Measurements from ENCODE around the gene ALDH3A1. TPM values are rescaled to one million over a fixed set of nuclear protein-coding genes. Genes with fewer than 3 reads are reported as not detected.

Gene ALDH3A1
- total RNA-seq, 1 donor from 2014 or later = not detected

- Mint-ChIP-seq H3K4me1 (ENCODE audit: low read depth) (no peaks in the 10 kb centered on the region), H3K4me3 (peak overlapping the region; percentile 39), H3K27me3 (ENCODE audit: insufficient read depth) (peaks cover 11% of the 10 kb centered on the region), H3K36me3 (ENCODE audit: low read depth) (no peaks in the 10 kb centered on the region), H3K27ac (no peak overlapping the region), H3K9me3 (no peaks in the 10 kb centered on the region)
- intact Hi-C loops (cut with micrococcal nuclease) = no loop called here
- no peak for DNase-seq (ENCODE audit: low spot score)
Observed at GRCh38 chr17:19743101-19744100, 4.7 kb downstream of the ALDH3A1 start.

GRCh38 chr17:19742495-19742894 is 5.6 kb downstream of the ALDH3A1 start:
- DNase-seq (ENCODE audit: low spot score) = no peak
- intact Hi-C loops (cut with micrococcal nuclease) = no loop called here
- Mint-ChIP-seq H3K27ac (no peak overlapping the region), H3K36me3 (ENCODE audit: low read depth) (no peaks in the 10 kb centered on the region), H3K9me3 (no peaks in the 10 kb centered on the region), H3K27me3 (ENCODE audit: insufficient read depth) (peaks cover 11% of the 10 kb centered on the region), H3K4me1 (ENCODE audit: low read depth) (no peaks in the 10 kb centered on the region), H3K4me3 (no peak overlapping the region)

DNA sequence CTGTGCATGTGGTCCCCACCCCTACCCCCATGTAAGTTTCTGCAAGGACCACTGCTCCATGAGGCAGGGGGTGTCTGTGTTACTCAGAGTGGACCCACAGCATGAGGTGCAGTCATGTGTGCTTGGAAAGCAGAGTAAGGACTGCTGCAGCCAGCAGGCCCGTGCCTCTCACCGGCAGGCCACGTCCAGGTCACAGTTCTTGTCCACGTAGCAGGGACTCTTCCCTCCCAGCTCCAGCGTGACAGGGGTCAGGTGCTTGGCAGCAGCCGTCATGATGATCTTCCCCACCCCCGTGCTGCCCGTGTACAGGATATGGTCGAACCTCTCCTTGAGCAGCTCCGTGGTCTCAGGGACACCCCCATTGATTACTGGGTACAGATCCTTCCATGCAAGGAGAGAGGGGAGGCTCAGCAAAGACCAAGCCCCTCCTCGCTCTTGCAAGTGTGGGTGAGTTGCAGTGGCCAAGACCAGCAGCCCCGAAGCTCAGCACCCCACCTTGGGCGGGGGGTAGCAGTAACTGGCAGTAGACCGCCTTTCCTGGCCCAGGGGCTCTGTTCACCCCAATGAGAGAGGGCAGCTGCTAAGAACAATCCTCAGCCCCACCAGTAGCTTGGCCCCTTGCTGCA is 6.2 kb downstream of the ALDH3A1 start:
- Mint-ChIP-seq H3K36me3 (ENCODE audit: low read depth) (no peaks in the 10 kb centered on the region), H3K4me3 (no peak overlapping the region), H3K9me3 (no peaks in the 10 kb centered on the region), H3K27me3 (ENCODE audit: insufficient read depth) (peaks cover 11% of the 10 kb centered on the region), H3K27ac (no peak overlapping the region), H3K4me1 (ENCODE audit: low read depth) (no peaks in the 10 kb centered on the region)
- intact Hi-C loops (cut with micrococcal nuclease) = no loop called here
- DNase-seq (ENCODE audit: low spot score) = no peak

- no peaks in the 10 kb centered on the region for H3K36me3 Mint-ChIP-seq (ENCODE audit: low read depth)
Observed at GRCh38 chr17:19740933-19741332, 7.2 kb downstream of the ALDH3A1 start.

DNA sequence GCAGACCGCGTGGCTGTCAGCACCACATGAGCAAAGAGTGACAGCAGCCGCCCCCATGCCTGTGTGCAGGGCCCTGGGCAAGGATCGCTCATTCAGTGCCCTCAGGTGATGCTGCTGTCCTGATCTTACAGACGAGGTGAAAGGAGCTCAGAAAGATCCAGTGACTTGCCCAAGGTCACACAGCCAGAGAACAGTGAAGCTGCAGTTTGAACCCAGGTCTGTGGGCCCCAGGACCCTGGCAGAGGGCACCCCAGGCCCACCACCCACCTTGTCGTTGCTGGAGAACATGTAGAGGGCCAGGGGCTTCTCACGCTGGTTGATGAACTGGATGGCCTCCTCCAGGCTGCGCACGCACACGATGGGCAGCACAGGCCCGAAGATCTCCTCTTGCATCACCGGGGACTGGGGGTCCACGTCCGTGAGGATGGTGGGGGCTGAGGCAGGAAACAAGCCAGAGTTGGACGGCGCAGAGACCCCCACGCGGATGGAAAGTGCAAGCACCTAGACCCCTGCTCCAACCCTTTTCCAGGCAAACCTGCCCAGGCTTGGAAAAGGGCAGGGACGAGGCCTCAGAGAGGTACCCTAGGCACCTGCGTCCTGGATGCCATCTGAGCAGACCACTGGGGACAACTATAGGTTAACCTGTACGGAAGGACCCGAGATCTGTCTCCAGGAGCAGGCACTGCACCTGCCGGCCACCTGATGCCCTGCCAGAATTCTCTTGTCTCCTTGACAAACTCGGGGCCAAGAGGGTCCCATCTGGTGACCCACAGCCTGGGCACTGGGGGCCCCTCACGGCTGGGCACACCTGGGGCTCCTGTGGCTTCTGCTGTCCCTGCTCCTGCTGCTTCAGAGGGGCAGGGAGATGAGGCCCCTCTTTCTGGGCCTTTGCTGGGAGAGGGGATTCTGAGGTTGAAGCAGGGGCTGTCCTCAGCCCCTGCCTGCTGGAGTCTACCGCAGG is 8.6 kb downstream of the ALDH3A1 start:
- no peaks in the 10 kb centered on the region for H3K4me1 Mint-ChIP-seq (ENCODE audit: low read depth)
- intact Hi-C loops (cut with micrococcal nuclease) = no loop called here

More at GRCh38 chr17:19740933-19741332, 7.2 kb downstream of the ALDH3A1 start:
- peaks cover 6% of the 10 kb centered on the region for H3K27me3 Mint-ChIP-seq (ENCODE audit: insufficient read depth)
- intact Hi-C loops (cut with micrococcal nuclease) = no loop called here
- no peaks in the 10 kb centered on the region for H3K9me3 Mint-ChIP-seq
- H3K4me1 Mint-ChIP-seq (ENCODE audit: low read depth) = no peaks in the 10 kb centered on the region
- no peak overlapping the region for H3K27ac Mint-ChIP-seq
- no peak for DNase-seq (ENCODE audit: low spot score)
- no peak overlapping the region for H3K4me3 Mint-ChIP-seq

DNA sequence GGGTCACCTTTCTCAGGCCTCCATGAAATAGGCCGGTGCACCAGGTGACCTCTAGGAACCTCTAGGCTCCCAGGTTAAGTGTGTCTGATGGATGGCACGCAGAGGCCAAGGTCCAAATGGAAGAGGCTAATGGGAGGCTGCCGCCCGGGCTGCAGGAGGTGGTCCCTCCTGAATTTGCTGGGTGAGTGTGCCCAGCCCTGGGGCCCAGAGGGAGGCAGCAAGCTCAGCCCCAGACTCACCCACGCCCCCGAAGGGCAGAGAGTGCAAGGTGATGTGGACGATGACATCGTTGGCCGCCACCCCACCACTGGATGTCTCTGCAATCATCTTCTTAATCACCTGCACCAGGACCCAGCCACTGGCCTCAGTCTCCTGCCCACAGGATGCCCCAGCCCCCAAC is 9.3 kb downstream of the ALDH3A1 start:
- no peak for DNase-seq (ENCODE audit: low spot score)
- Mint-ChIP-seq H3K4me3 (no peak overlapping the region), H3K27ac (no peak overlapping the region), H3K9me3 (no peaks in the 10 kb centered on the region), H3K27me3 (ENCODE audit: insufficient read depth) (no peaks in the 10 kb centered on the region), H3K4me1 (ENCODE audit: low read depth) (no peaks in the 10 kb centered on the region), H3K36me3 (ENCODE audit: low read depth) (no peaks in the 10 kb centered on the region)
- intact Hi-C loops (cut with micrococcal nuclease) = no loop called here

More for the DNA sequence above, 8.6 kb downstream of the ALDH3A1 start:
- H3K27ac Mint-ChIP-seq = no peak overlapping the region
- no peaks in the 10 kb centered on the region for H3K9me3 Mint-ChIP-seq
- H3K27me3 Mint-ChIP-seq (ENCODE audit: insufficient read depth) = peaks cover 1% of the 10 kb centered on the region
- no peaks in the 10 kb centered on the region for H3K36me3 Mint-ChIP-seq (ENCODE audit: low read depth)
- H3K4me3 Mint-ChIP-seq = no peak overlapping the region
- no peak for DNase-seq (ENCODE audit: low spot score)

- intact Hi-C loops (cut with micrococcal nuclease) = no loop called here
- H3K9me3 Mint-ChIP-seq = no peaks in the 10 kb centered on the region
- H3K4me3 Mint-ChIP-seq = no peak overlapping the region
- H3K27me3 Mint-ChIP-seq (ENCODE audit: insufficient read depth) = no peaks in the 10 kb centered on the region
- H3K36me3 Mint-ChIP-seq (ENCODE audit: low read depth) = no peaks in the 10 kb centered on the region
- no peak overlapping the region for H3K27ac Mint-ChIP-seq
- H3K4me1 Mint-ChIP-seq (ENCODE audit: low read depth) = no peaks in the 10 kb centered on the region
- DNase-seq (ENCODE audit: low spot score) = no peak
Observed at GRCh38 chr17:19738073-19738449, 10.0 kb downstream of the ALDH3A1 start.

DNA sequence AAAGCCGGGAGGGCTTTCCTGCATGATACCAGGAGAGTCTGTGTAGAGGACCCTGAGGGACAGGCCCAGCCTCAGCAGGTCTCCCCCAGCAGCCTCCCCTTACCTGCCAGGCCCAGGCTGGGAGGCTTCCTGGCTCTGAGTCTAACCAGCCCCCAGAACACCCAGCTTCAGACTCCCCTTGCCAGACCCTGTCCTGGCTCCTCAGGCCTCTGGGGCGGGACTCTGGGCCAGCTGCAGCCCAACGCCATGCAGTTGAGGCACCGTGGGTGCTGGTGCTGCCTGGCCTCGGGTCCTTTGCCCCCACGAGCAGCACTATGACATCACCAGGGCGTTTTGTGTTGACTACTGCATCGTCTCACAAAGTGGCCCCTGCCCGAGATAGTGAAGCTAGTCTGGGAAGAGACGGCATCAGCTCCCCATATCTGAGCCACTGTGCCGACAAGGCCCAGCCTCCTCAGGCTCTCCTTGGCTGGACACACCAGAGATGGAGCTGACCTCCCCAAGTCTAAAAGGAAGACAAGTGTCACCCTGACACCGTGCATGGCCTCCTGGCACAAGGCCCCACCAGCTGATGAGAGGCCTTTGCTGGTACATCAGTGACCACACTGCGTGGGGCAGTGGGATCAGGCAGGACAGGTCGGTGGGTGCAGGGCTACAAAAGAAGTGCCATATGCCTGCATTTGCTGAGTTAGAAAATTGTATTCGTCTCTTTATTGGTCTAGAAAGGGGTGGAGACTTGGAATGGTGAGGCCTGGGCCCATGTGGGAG is 10.6 kb downstream of the ALDH3A1 start:
- no peaks in the 10 kb centered on the region for H3K9me3 Mint-ChIP-seq
- H3K4me1 Mint-ChIP-seq (ENCODE audit: low read depth) = no peaks in the 10 kb centered on the region
- no peak for DNase-seq (ENCODE audit: low spot score)
- H3K36me3 Mint-ChIP-seq (ENCODE audit: low read depth) = no peaks in the 10 kb centered on the region
- intact Hi-C loops (cut with micrococcal nuclease) = no loop called here
- H3K27me3 Mint-ChIP-seq (ENCODE audit: insufficient read depth) = no peaks in the 10 kb centered on the region
- H3K4me3 Mint-ChIP-seq = no peak overlapping the region
- H3K27ac Mint-ChIP-seq = no peak overlapping the region

DNA sequence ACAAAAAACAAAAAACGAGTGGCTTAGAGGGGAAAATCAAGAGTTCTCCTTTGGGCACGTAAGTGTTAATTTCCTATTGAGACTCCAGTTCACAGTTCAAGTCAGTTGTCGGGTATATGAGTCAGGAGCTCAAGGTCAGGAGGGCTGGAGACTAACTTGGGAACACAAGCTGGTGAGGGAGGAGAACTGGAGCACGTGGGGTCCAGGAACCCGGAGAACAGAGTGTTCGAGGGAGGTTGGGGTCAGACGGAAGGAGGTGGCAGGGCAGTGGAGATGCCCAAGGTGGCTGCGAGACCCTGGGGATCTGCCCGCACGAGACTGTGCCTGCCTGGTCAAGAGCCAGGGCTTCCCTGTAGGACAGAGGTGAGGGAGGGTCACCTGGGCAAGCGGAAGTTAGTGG is 12.0 kb downstream of the ALDH3A1 start:
- no peaks in the 10 kb centered on the region for H3K27me3 Mint-ChIP-seq (ENCODE audit: insufficient read depth)
- no peaks in the 10 kb centered on the region for H3K4me1 Mint-ChIP-seq (ENCODE audit: low read depth)
- H3K9me3 Mint-ChIP-seq = no peaks in the 10 kb centered on the region
- no peaks in the 10 kb centered on the region for H3K36me3 Mint-ChIP-seq (ENCODE audit: low read depth)
- H3K4me3 Mint-ChIP-seq = no peak overlapping the region
- no peak for DNase-seq (ENCODE audit: low spot score)
- no peak overlapping the region for H3K27ac Mint-ChIP-seq
- intact Hi-C loops (cut with micrococcal nuclease) = no loop called here

DNA sequence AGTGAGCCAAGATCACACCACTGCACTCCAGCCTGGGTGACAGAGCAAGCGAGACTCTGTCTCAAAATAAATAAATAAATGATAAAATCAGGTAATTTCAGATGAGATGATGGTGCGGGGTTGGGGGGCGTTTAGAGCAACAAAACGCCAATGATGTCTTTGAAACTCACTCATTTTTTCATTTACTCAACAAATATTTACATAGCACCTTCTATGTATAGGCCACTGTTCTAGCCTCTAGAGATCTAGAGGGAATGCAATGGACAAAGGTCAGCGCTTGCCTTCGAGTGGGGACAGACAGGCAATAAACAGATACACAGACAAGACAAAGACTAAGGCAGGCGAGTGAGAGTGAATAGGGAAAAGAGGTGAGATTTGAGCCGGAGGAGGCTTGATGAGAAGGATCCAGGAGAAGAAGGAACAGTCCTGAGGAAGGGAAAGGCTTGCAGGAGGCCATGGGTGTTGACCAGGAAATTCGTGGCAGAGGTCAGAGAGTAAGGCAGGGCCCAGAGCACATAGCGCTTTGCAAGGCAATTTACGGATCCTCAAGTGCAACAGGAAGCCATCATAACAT is 14.1 kb downstream of the ALDH3A1 start:
- no peak overlapping the region for H3K27ac Mint-ChIP-seq
- H3K27me3 Mint-ChIP-seq (ENCODE audit: insufficient read depth) = no peaks in the 10 kb centered on the region
- intact Hi-C loops (cut with micrococcal nuclease) = no loop called here
- no peaks in the 10 kb centered on the region for H3K36me3 Mint-ChIP-seq (ENCODE audit: low read depth)
- H3K4me3 Mint-ChIP-seq = no peak overlapping the region
- no peaks in the 10 kb centered on the region for H3K4me1 Mint-ChIP-seq (ENCODE audit: low read depth)
- DNase-seq (ENCODE audit: low spot score) = no peak
- H3K9me3 Mint-ChIP-seq = no peaks in the 10 kb centered on the region

DNA sequence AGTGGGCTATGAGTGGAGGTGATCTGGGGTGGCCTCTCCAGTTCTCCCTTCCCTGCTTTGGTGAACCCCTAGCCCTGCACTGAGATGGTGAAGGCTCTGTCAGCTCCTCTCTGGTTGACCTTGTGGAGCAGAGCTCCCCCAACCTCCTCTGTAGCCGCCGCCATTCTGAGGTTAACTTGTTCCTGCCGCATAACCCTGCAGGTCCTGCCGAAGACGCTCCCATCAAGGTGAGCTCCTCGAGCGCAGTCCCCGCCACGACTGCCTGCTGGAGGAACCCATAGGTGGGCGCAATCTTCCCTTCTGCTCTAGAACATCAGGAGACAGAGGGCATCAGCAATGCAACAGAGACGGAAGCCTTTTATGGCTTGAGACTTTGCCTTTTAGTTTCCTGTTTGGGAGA is 16.5 kb downstream of the ALDH3A1 start:
- Mint-ChIP-seq H3K4me1 (ENCODE audit: low read depth) (no peaks in the 10 kb centered on the region), H3K36me3 (ENCODE audit: low read depth) (no peaks in the 10 kb centered on the region), H3K4me3 (no peak overlapping the region), H3K27ac (no peak overlapping the region), H3K9me3 (no peaks in the 10 kb centered on the region), H3K27me3 (ENCODE audit: insufficient read depth) (no peaks in the 10 kb centered on the region)
- no peak for DNase-seq (ENCODE audit: low spot score)
- intact Hi-C loops (cut with micrococcal nuclease) = no loop called here

DNA sequence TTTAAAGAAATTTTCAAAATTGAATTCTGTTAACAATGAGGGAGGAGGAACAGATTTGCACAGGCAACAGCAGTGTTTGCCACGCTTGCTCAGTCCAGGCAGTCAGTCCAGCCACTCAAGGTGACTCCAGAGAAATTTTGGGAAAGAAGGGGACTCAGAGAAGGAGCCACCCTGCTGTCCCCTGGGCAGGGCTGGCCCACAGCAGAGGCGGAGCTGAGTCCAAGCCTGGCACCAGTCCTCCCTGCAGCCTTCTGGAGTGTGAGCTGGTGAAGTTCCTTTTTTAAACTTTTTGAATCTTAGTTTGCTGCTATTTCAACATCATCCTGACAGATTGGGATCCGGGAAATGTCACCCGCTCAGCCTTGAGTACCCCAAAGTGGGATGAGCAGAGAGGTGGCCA is 17.3 kb downstream of the ALDH3A1 start:
- DNase-seq (ENCODE audit: low spot score) = no peak
- H3K4me3 Mint-ChIP-seq = no peak overlapping the region
- H3K27ac Mint-ChIP-seq = no peak overlapping the region
- H3K9me3 Mint-ChIP-seq = no peaks in the 10 kb centered on the region
- intact Hi-C loops (cut with micrococcal nuclease) = no loop called here
- no peaks in the 10 kb centered on the region for H3K4me1 Mint-ChIP-seq (ENCODE audit: low read depth)
- H3K36me3 Mint-ChIP-seq (ENCODE audit: low read depth) = no peaks in the 10 kb centered on the region
- H3K27me3 Mint-ChIP-seq (ENCODE audit: insufficient read depth) = no peaks in the 10 kb centered on the region

Data from activated T-helper 1 cell treated with anti-CD3 and anti-CD28 coated beads, Interleukin-12 subunit alpha, Interleukin-12 subunit beta, Interleukin-2, Interleukin-4 antibody, amounts not matched to agents 30 ng/mL and 10 ng/mL and 1 ng/mL, durations not matched to agents 14 hours and 24 hours and 36 hours (primary cell).